Spleen (tissue), 11 donors: ENCODE data around the gene REL. TPM values are rescaled to one million over a fixed set of nuclear protein-coding genes. Genes with fewer than 3 reads are reported as not detected.
A peak's percentile ranks its signal among the peaks of the same experiment; 100 is the strongest.

ENCODE experiments used
- DNase-seq: peaks from one replicate; pipeline ENCODE4 v3.0.0-alpha.2; 2020
- H3K27ac ChIP-seq, 8 donors: fragments of 200-600 bp; sonication (generic) in 7 of 8; 1 replicate in 4 of 8; 2 replicates in 4 of 8; pipeline versions ENCODE4 v1.5.0 to v1.8.0; 2016 to 2021; ENCODE audit warnings: inconsistent platforms in 4 of 8, mild to moderate bottlenecking in 4 of 8, moderate library complexity in 1 of 8
- H3K27me3 ChIP-seq, 7 donors: fragments of 200-600 bp; sonication (generic) in 6 of 7; replicated peaks in 1 of 7; 1 replicate in 4 of 7; 2 replicates in 3 of 7; pipeline versions ENCODE4 v1.5.0 to v1.8.0; 2016 to 2021; ENCODE audit warnings: inconsistent platforms in 3 of 7, mild to moderate bottlenecking in 1 of 7
- H3K36me3 ChIP-seq, 6 donors: fragments of 200-600 bp; sonication (generic) in 5 of 6; 1 replicate in 4 of 6; 2 replicates in 2 of 6; pipeline versions ENCODE4 v1.5.0 to v1.8.0; 2016 to 2021; ENCODE audit warnings: inconsistent platforms in 2 of 6
- H3K4me1 ChIP-seq, 6 donors: fragments of 200-600 bp; sonication (generic) in 5 of 6; 1 replicate in 3 of 6; 2 replicates in 3 of 6; pipeline versions ENCODE4 v1.5.0 to v1.8.0; 2016 to 2021; ENCODE audit warnings: inconsistent platforms in 3 of 6
- H3K4me3 ChIP-seq, 8 donors: fragments of 200-600 bp; sonication (generic) in 7 of 8; 1 replicate in 4 of 8; 2 replicates in 4 of 8; pipeline versions ENCODE4 v1.5.0 to v1.8.0; 2016 to 2021; ENCODE audit warnings: inconsistent platforms in 4 of 8, mild to moderate bottlenecking in 4 of 8, moderate library complexity in 2 of 8
- H3K9me3 ChIP-seq, 8 donors: fragments of 200-600 bp; sonication (generic) in 7 of 8; 1 replicate in 4 of 8; 2 replicates in 4 of 8; pipeline versions ENCODE4 v1.5.0 to v1.8.0; 2016 to 2021; ENCODE audit warnings: inconsistent platforms in 4 of 8
- CTCF ChIP-seq, 11 experiments: fragments of 200-600 bp in 7 of 11; fragments of 450-650 bp in 4 of 11; sonication (generic) in 4 of 11; IDR thresholded peaks in 8 of 11; conservative IDR thresholded peaks in 3 of 11; 1 replicate in 7 of 11; 2 replicates in 4 of 11; pipeline versions ENCODE4 v1.4.0 to v1.8.0; 2016 to 2021; ENCODE audit warnings: antibody characterized with exemption in 11 of 11, inconsistent platforms in 4 of 11, mild to moderate bottlenecking in 1 of 11
- POLR2A ChIP-seq, 3 donors: fragments of 450-650 bp; IDR thresholded peaks; one replicate each; pipeline ENCODE4 v1.5.1; 2017; ENCODE audit warnings: antibody characterized with exemption in 3 of 3, mild to moderate bottlenecking in 1 of 3
- POLR2AphosphoS5 ChIP-seq, 3 donors: sonication (generic); formaldehyde crosslinking; IDR thresholded peaks; one replicate each; pipeline ENCODE4 v1.5.1; 2017; ENCODE audit warnings: antibody characterized with exemption in 3 of 3
- WGBS, 5 donors: extraction: QIAGEN DNeasy Blood & Tissue Kit in 3 of 5; methylation state at CpG; one replicate each; pipeline versions ENCODE4 v1.1.5 to v1.1.7; 2013 to 2018; 5-methylcytosine and 5-hydroxymethylcytosine counted together
- intact Hi-C: fragments of 100-400 bp; cut with DNase I; formaldehyde crosslinking; loops from one replicate; pipeline ENCODE4 v1.15.0; 2023; ENCODE audit warnings: low total_unique reads
- polyA plus RNA-seq, 3 donors: library from polyadenylated mRNA; stranded (reverse); fragments of 200-250 nt; gene quantifications; one replicate each; pipeline ENCODE4 v1.2.1, GENCODE V29; 2013
- total RNA-seq, 7 donors: library from RNA; depleted of rRNA in 3 of 7; stranded (reverse); fragments of >200 nt in 3 of 7; fragmentation: NEBNext Ultra II Directional in 4 of 7; extraction: Animal tissue kit (Norgen Biotek cat#: 25700) in 4 of 7; gene quantifications; one replicate each; pipeline versions ENCODE4 v1.1.0 to v1.2.1, GENCODE V29; 2016 to 2021
- donor health status: healthy with polysubstance abuse.
- donor health status: DM: no; HTN: no; CAD: no; lungs with moderate emphysema.
- donor health status: DM: no; HTN: no; CAD: no.
- donor health status: Bipolar disorder and iron deficiency.
- donor health status: healthy.
- donor health status: DM: no; HTN: no; CAD: no.
- donor health status: DM: yes; HTN: yes; CAD: no.

Gene REL
- total and polyA plus RNA-seq, 10 donors: 1.3 to 68.8 (median 53.8) TPM

GRCh38 chr2:60867007-60867406 lies 14.4 kb upstream of the REL start:
- peak overlapping the region; percentile 53 to 87 (median 80) for H3K27ac ChIP-seq
- H3K27me3 ChIP-seq: no peaks in the 10 kb centered on the region
- no peak overlapping the region for H3K4me3 ChIP-seq

GRCh38 chr2:60867848-60868247 lies 13.5 kb upstream of the REL start:
- DNase-seq: no peak
- no peak overlapping the region for H3K4me3 ChIP-seq
- H3K36me3 ChIP-seq: no peaks in the 10 kb centered on the region
- peak overlapping the region; percentile 53 to 87 (median 80) for H3K27ac ChIP-seq
- intact Hi-C loops: no loop called here
- TF ChIP-seq POLR2A (IDR thresholded peaks at IDR 0.05) (no peak), CTCF (IDR thresholded peaks at IDR 0.05 in 8 of 11, conservative IDR thresholded peaks at IDR 0.05 in 3 of 11) (no peak), POLR2AphosphoS5 (IDR thresholded peaks at IDR 0.05) (no peak)
- 6 to 23% (median 11%) methylated on average over 5 of the region's 5 CpGs for WGBS, 5 donors
- H3K27me3 ChIP-seq: no peaks in the 10 kb centered on the region
- peaks cover 0 to 59% (median 21%) of the 10 kb centered on the region in 6 donors for H3K4me1 ChIP-seq
- peaks cover 0 to 22% (median 6%) of the 10 kb centered on the region in 8 donors for H3K9me3 ChIP-seq

More at GRCh38 chr2:60867007-60867406, 14.4 kb upstream of the REL start:
- Histone ChIP-seq H3K36me3 (no peaks in the 10 kb centered on the region), H3K9me3 (peaks cover 0 to 22% (median 6%) of the 10 kb centered on the region in 8 donors), H3K4me1 (peaks cover 0 to 59% (median 23%) of the 10 kb centered on the region in 6 donors)
- no peak for DNase-seq
- TF ChIP-seq POLR2AphosphoS5 (IDR thresholded peaks at IDR 0.05): no peak
- no peak for TF ChIP-seq POLR2A (IDR thresholded peaks at IDR 0.05)
- TF ChIP-seq CTCF (IDR thresholded peaks at IDR 0.05 in 8 of 11, conservative IDR thresholded peaks at IDR 0.05 in 3 of 11): no peak
- intact Hi-C loops: no loop called here
- WGBS, 5 donors: 95 to 100% (median 96%) methylated on average over 3 of the region's 3 CpGs

- H3K9me3 ChIP-seq: peaks cover 0 to 22% (median 6%) of the 10 kb centered on the region in 8 donors
- no peak overlapping the region for H3K4me3 ChIP-seq
- H3K27ac ChIP-seq: peak overlapping the region; percentile 53 to 87 (median 80)
- H3K36me3 ChIP-seq: no peaks in the 10 kb centered on the region
- no peak for DNase-seq
- H3K27me3 ChIP-seq: no peaks in the 10 kb centered on the region
- TF ChIP-seq POLR2A (IDR thresholded peaks at IDR 0.05) (no peak), CTCF (IDR thresholded peaks at IDR 0.05 in 8 of 11, conservative IDR thresholded peaks at IDR 0.05 in 3 of 11) (no peak), POLR2AphosphoS5 (IDR thresholded peaks at IDR 0.05) (no peak)
- WGBS, 5 donors: 75 to 88% (median 85%) methylated on average over 6 of the region's 6 CpGs
- intact Hi-C loops: no loop called here
- peaks cover 0 to 63% (median 20%) of the 10 kb centered on the region in 6 donors for H3K4me1 ChIP-seq
Measured at GRCh38 chr2:60868589-60869273, 12.6 kb upstream of the REL start.

GRCh38 chr2:60872510-60872928 lies 8.9 kb upstream of the REL start:
- WGBS, 5 donors: 50 to 71% (median 66%) methylated on average over 3 of the region's 3 CpGs
- Histone ChIP-seq H3K27me3 (no peaks in the 10 kb centered on the region), H3K27ac (peak overlapping the region in 6 of 8 donors; percentile 35 to 73 (median 48)), H3K9me3 (peaks cover 0 to 12% (median 0%) of the 10 kb centered on the region in 8 donors), H3K4me1 (peaks cover 0 to 55% (median 12%) of the 10 kb centered on the region in 6 donors), H3K4me3 (no peak overlapping the region), H3K36me3 (no peaks in the 10 kb centered on the region)
- intact Hi-C loops: no loop called here
- TF ChIP-seq CTCF (IDR thresholded peaks at IDR 0.05 in 8 of 11, conservative IDR thresholded peaks at IDR 0.05 in 3 of 11): no peak
- no peak for TF ChIP-seq POLR2A (IDR thresholded peaks at IDR 0.05)
- no peak for TF ChIP-seq POLR2AphosphoS5 (IDR thresholded peaks at IDR 0.05)
- no peak for DNase-seq
